Osteocyte (in vitro differentiated cells): Measurements from ENCODE around the gene ICA1. TPM values are rescaled to one million over a fixed set of nuclear protein-coding genes. Genes with fewer than 3 reads are reported as not detected.

Experiments
- DNase-seq: peaks from one replicate; pipeline ENCODE4 v3.0.0; 2021; ENCODE audit warnings: mixed read lengths; ENCODE audit not compliant: unreplicated experiment; ENCODE audit errors: extremely low spot score
- H3K27ac Mint-ChIP-seq: one replicate; pipeline ENCODE4 v1.8.0; 2021; ENCODE audit warnings: mild to moderate bottlenecking, mixed read lengths; ENCODE audit not compliant: unreplicated experiment
- H3K27me3 Mint-ChIP-seq: one replicate; pipeline ENCODE4 v1.8.0; 2021; ENCODE audit warnings: mixed read lengths; ENCODE audit not compliant: unreplicated experiment
- H3K36me3 Mint-ChIP-seq: one replicate; pipeline ENCODE4 v1.8.0; 2021; ENCODE audit warnings: mixed read lengths; ENCODE audit not compliant: unreplicated experiment
- H3K4me1 Mint-ChIP-seq: one replicate; pipeline ENCODE4 v1.8.0; 2021; ENCODE audit warnings: mixed read lengths; ENCODE audit not compliant: unreplicated experiment
- H3K4me3 Mint-ChIP-seq: one replicate; pipeline ENCODE4 v1.8.0; 2021; ENCODE audit warnings: mild to moderate bottlenecking, moderate library complexity, mixed read lengths; ENCODE audit not compliant: unreplicated experiment
- H3K9me3 Mint-ChIP-seq: one replicate; pipeline ENCODE4 v1.8.0; 2021; ENCODE audit warnings: mixed read lengths; ENCODE audit not compliant: unreplicated experiment
- CTCF ChIP-seq: fragments of 200-600 bp; sonication (generic); IDR thresholded peaks from 2 replicates; pipeline ENCODE4 v1.5.0; 2021; ENCODE audit warnings: antibody characterized with exemption, mild to moderate bottlenecking, moderate library complexity
- total RNA-seq: library from RNA; stranded (reverse); gene quantifications from 2 replicates; pipeline ENCODE4 v1.2.1, GENCODE V29; 2021

The ICA1 gene
- total RNA-seq, 1 donor from 2014 or later = 2.2 TPM

- H3K36me3 Mint-ChIP-seq = no peaks in the 10 kb centered on the region
Observed at GRCh38 chr7:8236780-8237407, 25.1 kb downstream of the ICA1 start.

GRCh38 chr7:8232999-8233847, 28.7 kb downstream of the ICA1 start:
- Mint-ChIP-seq H3K4me1 (no peaks in the 10 kb centered on the region), H3K36me3 (no peaks in the 10 kb centered on the region), H3K9me3 (no peaks in the 10 kb centered on the region), H3K4me3 (no peak overlapping the region), H3K27me3 (peaks cover 22% of the 10 kb centered on the region), H3K27ac (no peak overlapping the region)
- TF ChIP-seq CTCF = no peak
- no peak for DNase-seq

More at GRCh38 chr7:8236780-8237407, 25.1 kb downstream of the ICA1 start:
- Mint-ChIP-seq H3K27me3 (peaks cover 23% of the 10 kb centered on the region), H3K9me3 (peaks cover 5% of the 10 kb centered on the region), H3K27ac (no peak overlapping the region), H3K4me1 (no peaks in the 10 kb centered on the region), H3K4me3 (no peak overlapping the region)
- TF ChIP-seq CTCF = no peak
- DNase-seq = no peak

GRCh38 chr7:8229927-8230326, 32.0 kb downstream of the ICA1 start:
- DNase-seq = no peak
- no peak for TF ChIP-seq CTCF
- peaks cover 32% of the 10 kb centered on the region for H3K27me3 Mint-ChIP-seq
- H3K4me1 Mint-ChIP-seq = no peaks in the 10 kb centered on the region
- no peaks in the 10 kb centered on the region for H3K36me3 Mint-ChIP-seq
- H3K27ac Mint-ChIP-seq = no peak overlapping the region
- H3K9me3 Mint-ChIP-seq = no peaks in the 10 kb centered on the region
- H3K4me3 Mint-ChIP-seq = no peak overlapping the region

- no peak for DNase-seq
- no peaks in the 10 kb centered on the region for H3K9me3 Mint-ChIP-seq
Observed at GRCh38 chr7:8228766-8229674, 32.9 kb downstream of the ICA1 start.

More at GRCh38 chr7:8228766-8229674, 32.9 kb downstream of the ICA1 start:
- Mint-ChIP-seq H3K4me3 (no peak overlapping the region), H3K4me1 (no peaks in the 10 kb centered on the region), H3K27ac (no peak overlapping the region), H3K27me3 (peaks cover 41% of the 10 kb centered on the region), H3K36me3 (no peaks in the 10 kb centered on the region)
- TF ChIP-seq CTCF = no peak
